PFSK-1 (cell line): ENCODE measurements around the gene TNN.

Experiments
- POLR2AphosphoS5 ChIP-seq: IDR thresholded peaks from 2 replicates; pipeline ENCODE4 v1.6.1; 2012; ENCODE audit warnings: low read depth, mild to moderate bottlenecking, control low read depth, low read length, moderate library complexity
- TF ChIP-seq, protein P1 (sequence below), 2 experiments: IDR thresholded peaks; 2 replicates each; pipeline versions ENCODE4 v1.6.1 to v1.8.0; 2011 to 2012; ENCODE audit warnings: low read depth in 2 of 2, low read length in 2 of 2, control low read depth in 1 of 2, inconsistent platforms in 1 of 2, mild to moderate bottlenecking in 1 of 2, moderate library complexity in 1 of 2; ENCODE audit not compliant: insufficient read depth in 1 of 2

DNA sequence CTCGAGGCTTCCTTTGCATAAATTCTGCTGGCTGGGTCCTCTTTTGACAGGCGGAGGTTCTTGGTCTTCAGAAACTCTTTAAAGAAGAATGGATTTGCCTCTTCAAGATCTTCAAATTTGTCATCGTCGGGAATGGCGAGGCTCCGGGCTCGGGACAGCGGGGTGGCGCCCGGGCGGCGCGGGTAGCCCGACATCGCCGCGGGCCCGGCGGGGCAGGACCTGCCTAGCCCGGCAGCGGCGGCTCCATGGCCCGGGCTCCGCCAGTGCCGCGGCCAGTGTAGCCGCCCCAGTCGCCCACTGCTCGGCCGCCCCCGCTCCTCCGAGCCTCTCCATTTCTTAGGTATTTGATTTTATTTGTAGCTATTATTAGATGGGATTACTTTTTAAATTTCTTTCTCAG is 22.1 kb upstream of the TNN start:
- TF ChIP-seq POLR2AphosphoS5: no peak
- TF ChIP-seq, protein P1, sequence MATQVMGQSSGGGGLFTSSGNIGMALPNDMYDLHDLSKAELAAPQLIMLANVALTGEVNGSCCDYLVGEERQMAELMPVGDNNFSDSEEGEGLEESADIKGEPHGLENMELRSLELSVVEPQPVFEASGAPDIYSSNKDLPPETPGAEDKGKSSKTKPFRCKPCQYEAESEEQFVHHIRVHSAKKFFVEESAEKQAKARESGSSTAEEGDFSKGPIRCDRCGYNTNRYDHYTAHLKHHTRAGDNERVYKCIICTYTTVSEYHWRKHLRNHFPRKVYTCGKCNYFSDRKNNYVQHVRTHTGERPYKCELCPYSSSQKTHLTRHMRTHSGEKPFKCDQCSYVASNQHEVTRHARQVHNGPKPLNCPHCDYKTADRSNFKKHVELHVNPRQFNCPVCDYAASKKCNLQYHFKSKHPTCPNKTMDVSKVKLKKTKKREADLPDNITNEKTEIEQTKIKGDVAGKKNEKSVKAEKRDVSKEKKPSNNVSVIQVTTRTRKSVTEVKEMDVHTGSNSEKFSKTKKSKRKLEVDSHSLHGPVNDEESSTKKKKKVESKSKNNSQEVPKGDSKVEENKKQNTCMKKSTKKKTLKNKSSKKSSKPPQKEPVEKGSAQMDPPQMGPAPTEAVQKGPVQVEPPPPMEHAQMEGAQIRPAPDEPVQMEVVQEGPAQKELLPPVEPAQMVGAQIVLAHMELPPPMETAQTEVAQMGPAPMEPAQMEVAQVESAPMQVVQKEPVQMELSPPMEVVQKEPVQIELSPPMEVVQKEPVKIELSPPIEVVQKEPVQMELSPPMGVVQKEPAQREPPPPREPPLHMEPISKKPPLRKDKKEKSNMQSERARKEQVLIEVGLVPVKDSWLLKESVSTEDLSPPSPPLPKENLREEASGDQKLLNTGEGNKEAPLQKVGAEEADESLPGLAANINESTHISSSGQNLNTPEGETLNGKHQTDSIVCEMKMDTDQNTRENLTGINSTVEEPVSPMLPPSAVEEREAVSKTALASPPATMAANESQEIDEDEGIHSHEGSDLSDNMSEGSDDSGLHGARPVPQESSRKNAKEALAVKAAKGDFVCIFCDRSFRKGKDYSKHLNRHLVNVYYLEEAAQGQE (IDR thresholded peaks at IDR 0.05; ENCODE audit: insufficient read depth in 1 of 2, low read depth in 2 of 2, low read length in 2 of 2): no peak
